ENCODE results near the gene ARSB.

ARSB gene

GRCh38 chr5:78907255-78907891, 77.7 kb downstream of the ARSB start:
- POLR2A ChIA-PET, result interaction anchor here (1.6 to 1.8 kb wide), 2 partner anchors 20 to 77 kb away, joined by 5 to 10 read pairs; no protein-coding TSS in a partner anchor
- CTCF ChIA-PET, result interaction anchor here (0.8 to 1.6 kb wide), 2 partner anchors 44 to 58 kb away, joined by 3 read pairs; no protein-coding TSS in a partner anchor
- DNase-seq (ENCODE audit: extremely low spot score), result no peak
- TF ChIP-seq NFRKB (IDR thresholded peaks at IDR 0.05), result no peak
- TF ChIP-seq FOXK2 (IDR thresholded peaks at IDR 0.05), result no peak
- TF ChIP-seq ARNT (IDR thresholded peaks at IDR 0.05), result no peak
- TF ChIP-seq FOXA1 (IDR thresholded peaks at IDR 0.05), result no peak
- TF ChIP-seq HDGF (IDR thresholded peaks at IDR 0.05; ENCODE audit: borderline replicate concordance), result no peak
- TF ChIP-seq L3MBTL2 (conservative IDR thresholded peaks at IDR 0.05), result no peak
- no peak for TF ChIP-seq LEF1 (IDR thresholded peaks at IDR 0.05; ENCODE audit: borderline replicate concordance)
- TF ChIP-seq PKNOX1 (IDR thresholded peaks at IDR 0.05), result no peak
- no peak for TF ChIP-seq BHLHE40 (IDR thresholded peaks at IDR 0.05; ENCODE audit: borderline replicate concordance)
- TF ChIP-seq CTBP1 (IDR thresholded peaks at IDR 0.05; ENCODE audit: borderline replicate concordance), result no peak
- TF ChIP-seq TARDBP (IDR thresholded peaks at IDR 0.05), result no peak
- TF ChIP-seq SP1 (IDR thresholded peaks at IDR 0.05), result no peak
- TF ChIP-seq ELF4 (IDR thresholded peaks at IDR 0.05), result no peak
- no peak for TF ChIP-seq ZNF384 (IDR thresholded peaks at IDR 0.05)

- ChIA-PET POLR2A (no interaction called here), CTCF (interaction anchor here (0.6 kb wide), 1 partner anchor 134 kb away, joined by 4 read pairs; no protein-coding TSS in a partner anchor)
- TF ChIP-seq ARNT (IDR thresholded peaks at IDR 0.05) (no peak), FOXK2 (IDR thresholded peaks at IDR 0.05) (no peak), SP1 (IDR thresholded peaks at IDR 0.05) (no peak), CTBP1 (IDR thresholded peaks at IDR 0.05; ENCODE audit: borderline replicate concordance) (no peak), ELF4 (IDR thresholded peaks at IDR 0.05) (no peak), TARDBP (IDR thresholded peaks at IDR 0.05) (no peak), SUZ12 (IDR thresholded peaks at IDR 0.05) (no peak), HDGF (IDR thresholded peaks at IDR 0.05; ENCODE audit: borderline replicate concordance) (no peak), LEF1 (IDR thresholded peaks at IDR 0.05; ENCODE audit: borderline replicate concordance) (no peak), NFRKB (IDR thresholded peaks at IDR 0.05) (no peak)
- DNase-seq (ENCODE audit: extremely low spot score), result no peak
Observed at GRCh38 chr5:78905084-78905938, 79.8 kb downstream of the ARSB start.

GRCh38 chr5:78903861-78904260, 81.2 kb downstream of the ARSB start:
- no peak for DNase-seq (ENCODE audit: extremely low spot score)
- POLR2A ChIA-PET, result no interaction called here
- TF ChIP-seq FOXM1 (IDR thresholded peaks at IDR 0.05; ENCODE audit: borderline replicate concordance) (no peak), LEF1 (IDR thresholded peaks at IDR 0.05; ENCODE audit: borderline replicate concordance) (no peak), FOXK2 (IDR thresholded peaks at IDR 0.05) (no peak), ARNT (IDR thresholded peaks at IDR 0.05) (no peak), ELF4 (IDR thresholded peaks at IDR 0.05) (no peak), L3MBTL2 (conservative IDR thresholded peaks at IDR 0.05) (no peak), HDGF (IDR thresholded peaks at IDR 0.05; ENCODE audit: borderline replicate concordance) (no peak), NFRKB (IDR thresholded peaks at IDR 0.05) (no peak), BHLHE40 (IDR thresholded peaks at IDR 0.05; ENCODE audit: borderline replicate concordance) (no peak), PKNOX1 (IDR thresholded peaks at IDR 0.05) (no peak), SUZ12 (IDR thresholded peaks at IDR 0.05) (no peak), FOXA1 (IDR thresholded peaks at IDR 0.05) (no peak), SP1 (IDR thresholded peaks at IDR 0.05) (no peak), TARDBP (IDR thresholded peaks at IDR 0.05) (no peak), ZNF384 (IDR thresholded peaks at IDR 0.05) (no peak), CTBP1 (IDR thresholded peaks at IDR 0.05; ENCODE audit: borderline replicate concordance) (no peak)
- CTCF ChIA-PET, result interaction anchor here (0.5 to 1.6 kb wide), 3 partner anchors 62 to 478 kb away, joined by 4 to 8 read pairs (median 4); no protein-coding TSS in a partner anchor

GRCh38 chr5:78903353-78903752, 81.8 kb downstream of the ARSB start:
- TF ChIP-seq TARDBP (IDR thresholded peaks at IDR 0.05) (no peak), FOXK2 (IDR thresholded peaks at IDR 0.05) (no peak), L3MBTL2 (conservative IDR thresholded peaks at IDR 0.05) (no peak), SP1 (IDR thresholded peaks at IDR 0.05) (no peak), HDGF (IDR thresholded peaks at IDR 0.05; ENCODE audit: borderline replicate concordance) (no peak), ELF4 (IDR thresholded peaks at IDR 0.05) (no peak), FOXM1 (IDR thresholded peaks at IDR 0.05; ENCODE audit: borderline replicate concordance) (no peak), FOXA1 (IDR thresholded peaks at IDR 0.05) (no peak), LEF1 (IDR thresholded peaks at IDR 0.05; ENCODE audit: borderline replicate concordance) (no peak), PKNOX1 (IDR thresholded peaks at IDR 0.05) (no peak), NFRKB (IDR thresholded peaks at IDR 0.05) (no peak), CTBP1 (IDR thresholded peaks at IDR 0.05; ENCODE audit: borderline replicate concordance) (no peak)

GRCh38 chr5:78899922-78900362, 85.2 kb downstream of the ARSB start:
- peak; percentile 55 for DNase-seq (ENCODE audit: extremely low spot score)
- no peak for TF ChIP-seq L3MBTL2 (conservative IDR thresholded peaks at IDR 0.05)
- TF ChIP-seq FOXK2 (IDR thresholded peaks at IDR 0.05), result no peak
- POLR2A ChIA-PET, result interaction anchor here (0.6 kb wide), 1 partner anchor 86 kb away, joined by 3 read pairs; no protein-coding TSS in a partner anchor
- CTCF ChIA-PET, result interaction anchor here (0.5 to 2.6 kb wide), 31 partner anchors 9 to 694 kb away, joined by 3 to 16 read pairs (median 4); no protein-coding TSS in a partner anchor

More at GRCh38 chr5:78903353-78903752, 81.8 kb downstream of the ARSB start:
- POLR2A ChIA-PET, result interaction anchor here (0.9 kb wide), 1 partner anchor 58 kb away, joined by 3 read pairs; no protein-coding TSS in a partner anchor
- CTCF ChIA-PET, result interaction anchor here (0.5 to 1.6 kb wide), 3 partner anchors 62 to 478 kb away, joined by 4 to 8 read pairs (median 4); no protein-coding TSS in a partner anchor
- DNase-seq (ENCODE audit: extremely low spot score), result no peak
